ENCODE measurements around the gene COG2. TPM values are rescaled to one million over a fixed set of nuclear protein-coding genes. Genes with fewer than 3 reads are reported as not detected.

The COG2 gene
- total and polyA plus RNA-seq, 10 donors: 13.1 to 41.6 (median 29.4) TPM

- no peak for DNase-seq
- H3K4me1 ChIP-seq: no peaks in the 10 kb centered on the region
- no peaks in the 10 kb centered on the region for H3K36me3 ChIP-seq
- H3K27ac ChIP-seq: no peak overlapping the region
- TF ChIP-seq POLR2AphosphoS5 (IDR thresholded peaks at IDR 0.05) (no peak), CTCF (IDR thresholded peaks at IDR 0.05 in 8 of 11, conservative IDR thresholded peaks at IDR 0.05 in 3 of 11) (no peak), POLR2A (IDR thresholded peaks at IDR 0.05) (no peak)
- intact Hi-C loops (cut with DNase I; ENCODE audit: low total_unique reads): no loop called here
- WGBS, 5 donors: 47 to 59% (median 51%) methylated on average over 2 of the region's 2 CpGs
- H3K4me3 ChIP-seq: no peak overlapping the region
- H3K27me3 ChIP-seq (replicated peaks in 1 of 7): peaks cover 0 to 10% (median 0%) of the 10 kb centered on the region in 7 donors
- H3K9me3 ChIP-seq: peaks cover 0 to 7% (median 0%) of the 10 kb centered on the region in 8 donors
These were observed 93.2 kb downstream of the COG2 start for GRCh38 chr1:230735447-230735846.

- H3K36me3 ChIP-seq: no peaks in the 10 kb centered on the region
- peaks cover 0 to 10% (median 0%) of the 10 kb centered on the region in 7 donors for H3K27me3 ChIP-seq (replicated peaks in 1 of 7)
- H3K9me3 ChIP-seq: peaks cover 0 to 7% (median 0%) of the 10 kb centered on the region in 8 donors
- TF ChIP-seq CTCF (IDR thresholded peaks at IDR 0.05 in 8 of 11, conservative IDR thresholded peaks at IDR 0.05 in 3 of 11) (no peak), POLR2A (IDR thresholded peaks at IDR 0.05) (no peak), POLR2AphosphoS5 (IDR thresholded peaks at IDR 0.05) (no peak)
- WGBS, 5 donors: 89 to 93% (median 92%) methylated on average over 3 of the region's 3 CpGs
- no peak for DNase-seq
- no peak overlapping the region for H3K4me3 ChIP-seq
- no peaks in the 10 kb centered on the region for H3K4me1 ChIP-seq
- intact Hi-C loops (cut with DNase I; ENCODE audit: low total_unique reads): no loop called here
- no peak overlapping the region for H3K27ac ChIP-seq
These were observed 95.5 kb downstream of the COG2 start for GRCh38 chr1:230737622-230738262.

- Histone ChIP-seq H3K4me3 (no peak overlapping the region), H3K4me1 (no peaks in the 10 kb centered on the region), H3K36me3 (no peaks in the 10 kb centered on the region), H3K9me3 (peaks cover 0 to 7% (median 0%) of the 10 kb centered on the region in 8 donors), H3K27me3 (replicated peaks in 1 of 7) (peaks cover 0 to 10% (median 0%) of the 10 kb centered on the region in 7 donors), H3K27ac (no peak overlapping the region)
- intact Hi-C loops (cut with DNase I; ENCODE audit: low total_unique reads): no loop called here
- TF ChIP-seq CTCF (IDR thresholded peaks at IDR 0.05 in 8 of 11, conservative IDR thresholded peaks at IDR 0.05 in 3 of 11): no peak
- TF ChIP-seq POLR2AphosphoS5 (IDR thresholded peaks at IDR 0.05): no peak
- no peak for TF ChIP-seq POLR2A (IDR thresholded peaks at IDR 0.05)
- no peak for DNase-seq
- 90 to 96% (median 93%) methylated on average over 12 of the region's 12 CpGs for WGBS, 5 donors
These were observed 97.4 kb downstream of the COG2 start for GRCh38 chr1:230739564-230740290.

Other genes with a start within 250 kb of the COG2 start
- gene PGBD5, start 216.1 kb upstream of the COG2 start, total RNA-seq: 1 to 10 TPM in 6 of 7 donors, under 1 TPM in 1; 0.93 to 6.7 (median 4.9) TPM
- 1 to 10 TPM in 1 of 3 donors, under 1 TPM in 2; 0.07 to 2.3 (median 0.49) TPM for gene PGBD5, start 216.1 kb upstream of the COG2 start, polyA plus RNA-seq
- under 1 TPM in 5 of 7 donors, not detected in 2; 0.13 to 0.26 (median 0.19) TPM for gene AGT, start 71.6 kb downstream of the COG2 start, total RNA-seq
- gene AGT, start 71.6 kb downstream of the COG2 start, polyA plus RNA-seq: under 1 TPM; 0.06 to 0.17 (median 0.07) TPM
- not detected for gene CAPN9, start 104.9 kb downstream of the COG2 start, total RNA-seq
- gene CAPN9, start 104.9 kb downstream of the COG2 start, polyA plus RNA-seq: under 1 TPM in 1 of 3 donors, not detected in 2; 0.05 TPM
- 10 to 100 TPM; 13.3 to 32.7 (median 21.3) TPM for gene C1orf198, start 226.0 kb downstream of the COG2 start, total RNA-seq
- 10 to 100 TPM in 1 of 3 donors, 1 to 10 TPM in 2; 5.0 to 11.4 (median 8.0) TPM for gene C1orf198, start 226.0 kb downstream of the COG2 start, polyA plus RNA-seq

Data from spleen (tissue), 11 donors.